CD4-positive, alpha-beta T cell treated with Interleukin-15 for 4 hours (primary cell): Measurements from ENCODE around the gene CAV1.

Experiments used
- DNase-seq: peaks from one replicate; pipeline ENCODE4 v3.0.0-alpha.2; 2020; ENCODE audit warnings: low spot score

CAV1 gene

DNA sequence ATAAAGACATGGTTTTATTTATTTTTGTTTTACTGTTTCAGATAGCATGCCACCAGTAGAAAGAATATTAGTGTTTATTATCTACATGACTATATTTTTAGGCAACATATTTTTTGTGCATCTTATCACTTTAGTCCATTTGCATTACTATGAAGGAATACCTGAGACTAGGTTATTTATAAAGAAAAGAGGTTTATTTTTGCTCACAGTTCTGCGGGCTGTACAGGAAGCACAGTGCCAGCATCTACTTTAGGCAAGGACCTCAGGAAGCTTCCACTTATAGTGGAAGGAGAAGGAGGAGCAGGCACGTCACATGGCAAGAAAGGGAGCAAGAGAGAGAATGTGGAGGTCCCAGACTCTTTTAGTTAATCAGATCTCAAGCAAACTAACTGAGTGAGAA is 19.6 kb upstream of the CAV1 start:
- no peak for DNase-seq

DNA sequence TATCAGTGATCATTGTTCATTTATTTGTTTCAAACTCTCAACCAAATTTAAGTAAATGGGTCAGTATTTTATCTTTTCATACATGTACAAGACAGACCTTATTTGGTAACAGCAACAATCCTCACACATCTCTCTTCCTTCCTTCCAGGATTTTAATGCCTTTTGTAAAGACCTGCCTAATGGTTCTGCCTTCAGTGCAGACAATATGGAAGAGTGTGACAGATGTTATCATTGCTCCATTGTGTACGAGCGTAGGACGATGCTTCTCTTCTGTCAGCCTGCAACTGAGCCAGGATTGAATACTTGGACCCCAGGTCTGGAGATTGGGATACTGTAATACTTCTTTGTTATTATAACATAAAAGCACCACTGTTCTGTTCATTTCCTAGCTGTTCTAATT is 19.0 kb upstream of the CAV1 start:
- DNase-seq, result no peak

DNA sequence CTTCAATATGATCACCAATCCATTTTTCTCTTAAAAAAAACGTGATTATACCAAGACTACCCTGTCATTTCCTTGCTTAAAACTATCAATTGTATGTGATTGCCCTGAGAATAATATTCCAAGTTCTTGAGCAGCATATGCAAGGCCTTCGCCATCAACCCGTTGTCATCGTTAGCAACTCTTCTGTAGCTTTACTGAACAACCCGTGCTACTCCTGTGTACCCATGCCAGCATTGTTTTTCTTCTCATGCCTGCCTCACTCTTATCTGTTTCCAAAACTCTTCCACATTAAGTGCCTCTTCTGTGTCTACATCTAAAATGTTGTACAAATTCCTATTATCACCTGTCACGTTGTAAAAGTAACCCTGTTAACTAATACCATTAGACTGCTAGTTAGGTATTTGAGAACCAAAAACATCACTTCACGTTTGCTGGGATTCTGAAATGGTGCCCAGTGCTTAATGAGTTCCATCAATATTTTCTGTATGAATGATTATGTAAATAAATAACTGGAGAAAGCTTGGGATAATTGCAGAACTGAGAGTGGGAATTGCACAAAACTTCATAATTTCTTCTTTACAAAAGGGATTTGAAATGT is 14.8 kb upstream of the CAV1 start:
- no peak for DNase-seq

DNA sequence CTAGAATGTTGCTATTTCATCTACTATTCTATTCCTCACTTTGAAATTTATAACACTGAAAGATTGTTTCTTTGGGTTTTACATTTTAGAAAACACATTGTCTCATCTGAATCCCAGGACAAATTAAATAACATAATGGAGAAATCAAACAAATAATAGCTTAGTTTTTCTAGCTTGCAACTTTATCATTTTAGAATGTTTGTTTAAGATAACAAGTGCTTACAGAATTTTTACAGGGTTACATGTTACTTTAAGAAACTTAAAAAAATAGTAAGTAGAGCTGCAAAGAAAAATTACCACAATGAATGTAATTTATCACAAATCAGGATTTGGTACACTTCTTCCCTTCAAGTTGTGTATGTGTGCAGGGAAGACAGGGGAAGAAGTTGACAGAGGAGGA is 14.0 kb upstream of the CAV1 start:
- no peak for DNase-seq

DNA sequence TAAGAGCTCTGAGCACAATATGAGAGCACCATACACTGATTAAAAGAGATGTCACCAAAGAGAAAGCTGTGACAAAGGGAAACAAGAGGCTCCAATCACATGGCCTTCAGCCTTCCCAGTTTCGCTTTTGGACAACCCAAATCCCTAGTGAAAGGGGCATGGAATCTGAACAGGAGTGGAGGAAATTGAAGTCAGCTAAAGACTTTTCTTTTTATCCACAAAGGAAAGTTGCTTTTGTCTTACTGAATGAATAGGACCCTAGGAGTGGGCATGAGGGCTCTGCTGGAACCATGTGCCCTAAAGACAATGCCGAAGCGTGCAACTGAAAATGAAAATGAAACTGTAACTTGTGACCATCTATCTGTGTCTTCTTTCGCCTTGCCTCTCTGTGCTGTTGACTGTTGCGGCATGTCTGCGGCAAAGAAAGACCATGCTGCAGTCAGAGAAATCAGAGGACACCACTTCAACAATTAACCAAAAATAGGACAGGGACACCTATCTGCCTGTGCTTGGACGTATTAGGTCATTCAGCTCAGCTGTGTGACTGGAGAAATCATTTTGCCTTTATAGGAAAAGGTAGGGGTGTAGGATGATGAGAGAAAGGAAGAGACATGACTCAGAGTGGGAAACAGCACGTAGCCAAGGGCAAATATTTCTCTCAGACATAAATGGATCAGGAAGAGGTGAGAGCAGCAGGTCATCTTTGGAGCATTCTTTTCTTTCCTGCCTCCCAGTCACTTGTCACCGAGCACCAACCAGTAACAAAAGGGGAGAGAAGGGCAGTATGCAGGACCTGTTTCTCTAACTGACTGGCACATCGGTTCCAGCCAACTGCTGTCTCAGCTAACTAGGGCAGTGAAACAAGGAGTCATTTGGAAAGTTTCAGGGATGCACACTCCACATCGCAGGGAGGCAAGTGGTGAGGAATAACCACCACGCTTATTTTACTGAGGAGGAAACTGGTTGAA is 13.0 kb upstream of the CAV1 start:
- DNase-seq, result peak; percentile 42

GRCh38 chr7:116512520-116513188 is 12.2 kb upstream of the CAV1 start:
- DNase-seq, result no peak

- DNase-seq, result no peak
Measured at GRCh38 chr7:116515584-116515983, 9.3 kb upstream of the CAV1 start.

DNA sequence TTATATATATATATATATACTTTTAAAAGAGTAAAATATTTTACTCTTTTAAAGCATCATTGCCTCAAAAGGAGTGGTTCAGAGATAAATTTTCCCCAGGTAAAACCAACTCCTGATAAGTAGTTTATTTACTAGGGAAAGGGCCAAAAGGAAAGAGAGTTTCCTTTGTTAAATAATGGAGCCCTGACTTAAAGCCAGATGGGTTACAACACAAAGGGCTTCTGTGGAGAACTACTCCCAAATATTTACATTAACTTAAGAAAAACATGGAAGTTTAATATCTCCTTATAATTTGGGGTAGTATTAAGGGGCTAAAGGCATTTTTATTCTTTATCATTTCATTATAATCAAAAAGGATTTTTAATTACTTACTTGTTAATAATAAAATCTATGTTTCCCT is 8.5 kb upstream of the CAV1 start:
- DNase-seq, result no peak

DNA sequence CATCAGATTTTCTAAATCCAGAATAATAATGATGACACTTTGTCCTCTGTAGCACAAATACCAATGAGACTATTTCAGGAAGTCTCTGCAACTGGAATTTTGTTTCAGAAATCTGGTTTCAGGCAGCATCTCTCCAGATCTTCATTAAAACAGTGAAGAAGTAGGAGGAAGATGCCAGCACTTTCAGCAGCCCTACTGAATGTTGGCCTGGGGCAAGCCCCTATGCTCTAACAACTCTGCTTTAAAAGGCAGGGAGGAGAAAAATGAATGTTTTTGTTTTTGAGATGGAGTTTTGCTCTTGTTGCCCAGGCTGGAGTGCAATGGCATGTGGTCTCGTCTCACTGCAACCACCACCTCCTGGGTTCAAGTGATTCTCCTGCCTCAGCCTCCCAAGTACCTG is 7.2 kb upstream of the CAV1 start:
- DNase-seq, result no peak

GRCh38 chr7:116518961-116519360 is 5.9 kb upstream of the CAV1 start:
- DNase-seq, result no peak

GRCh38 chr7:116521046-116521664 is 3.7 kb upstream of the CAV1 start:
- DNase-seq, result no peak

DNA sequence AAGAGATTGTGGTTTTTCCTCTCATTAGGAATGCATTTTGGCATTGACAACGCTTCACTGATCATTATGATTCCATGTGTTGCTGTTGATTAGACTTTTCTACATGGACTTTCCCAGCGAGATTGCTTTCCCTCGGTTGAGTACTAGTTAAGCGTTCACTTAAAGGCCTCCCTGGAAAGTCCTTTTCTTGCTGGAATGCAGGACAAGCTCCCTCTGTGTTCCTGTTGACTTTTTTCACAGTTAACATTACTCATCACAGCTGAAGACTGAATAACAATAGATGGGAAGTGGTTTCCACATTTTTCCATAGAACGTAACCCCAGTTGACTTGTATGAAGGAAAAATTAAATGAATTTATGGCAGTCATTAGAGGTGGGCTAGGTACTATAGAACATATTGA is 2.6 kb upstream of the CAV1 start:
- DNase-seq, result no peak

DNA sequence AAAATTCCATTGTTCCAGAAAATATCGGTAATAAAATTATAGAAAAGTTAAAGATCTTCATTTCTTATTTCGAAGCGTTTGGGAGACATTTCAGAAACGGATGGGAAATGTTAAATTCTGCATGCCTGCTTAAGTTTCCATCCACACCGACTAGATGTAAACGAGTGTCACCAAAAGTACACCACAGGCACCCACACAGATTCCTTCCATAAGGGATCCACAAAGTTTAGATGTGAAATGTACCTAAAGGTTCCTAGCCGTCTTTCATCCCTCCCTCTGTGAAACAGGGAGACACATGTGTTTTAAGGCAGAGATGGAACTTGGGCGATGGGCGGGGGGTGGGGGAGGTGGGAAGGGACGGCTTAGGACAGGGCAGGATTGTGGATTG is 621 bp upstream of the CAV1 start:
- DNase-seq, result no peak

DNA sequence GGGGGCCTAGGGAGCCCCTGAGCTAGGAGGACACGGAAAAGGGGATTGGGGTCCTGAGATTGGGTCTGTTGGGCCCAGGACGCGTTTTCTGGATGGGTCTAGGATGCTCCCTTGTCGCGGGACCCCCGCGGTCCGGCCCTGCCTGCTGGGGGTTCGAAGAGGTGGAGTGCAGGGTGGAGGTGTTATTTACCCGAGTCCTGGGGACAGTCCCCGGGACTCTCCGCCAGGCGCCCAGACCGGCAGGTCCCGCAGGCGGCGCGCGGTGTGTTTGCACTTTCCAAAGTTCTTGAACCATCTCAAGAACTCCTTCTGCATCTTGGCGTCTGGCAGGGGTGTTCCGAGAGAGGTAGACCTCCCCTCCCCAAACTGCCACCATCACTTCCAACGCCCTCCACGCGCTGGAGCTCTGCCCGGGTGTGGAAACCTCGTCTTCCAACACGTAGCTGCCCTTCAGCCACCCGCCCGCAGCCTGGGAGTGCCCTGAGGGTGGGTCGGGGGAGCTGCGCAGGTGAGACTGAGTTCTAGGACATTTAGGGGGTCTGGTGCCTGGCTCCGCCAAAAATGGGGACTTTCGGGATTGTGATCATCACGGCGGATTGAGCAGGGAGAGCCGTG is 569 bp downstream of the CAV1 start:
- peak; percentile 16 for DNase-seq

DNA sequence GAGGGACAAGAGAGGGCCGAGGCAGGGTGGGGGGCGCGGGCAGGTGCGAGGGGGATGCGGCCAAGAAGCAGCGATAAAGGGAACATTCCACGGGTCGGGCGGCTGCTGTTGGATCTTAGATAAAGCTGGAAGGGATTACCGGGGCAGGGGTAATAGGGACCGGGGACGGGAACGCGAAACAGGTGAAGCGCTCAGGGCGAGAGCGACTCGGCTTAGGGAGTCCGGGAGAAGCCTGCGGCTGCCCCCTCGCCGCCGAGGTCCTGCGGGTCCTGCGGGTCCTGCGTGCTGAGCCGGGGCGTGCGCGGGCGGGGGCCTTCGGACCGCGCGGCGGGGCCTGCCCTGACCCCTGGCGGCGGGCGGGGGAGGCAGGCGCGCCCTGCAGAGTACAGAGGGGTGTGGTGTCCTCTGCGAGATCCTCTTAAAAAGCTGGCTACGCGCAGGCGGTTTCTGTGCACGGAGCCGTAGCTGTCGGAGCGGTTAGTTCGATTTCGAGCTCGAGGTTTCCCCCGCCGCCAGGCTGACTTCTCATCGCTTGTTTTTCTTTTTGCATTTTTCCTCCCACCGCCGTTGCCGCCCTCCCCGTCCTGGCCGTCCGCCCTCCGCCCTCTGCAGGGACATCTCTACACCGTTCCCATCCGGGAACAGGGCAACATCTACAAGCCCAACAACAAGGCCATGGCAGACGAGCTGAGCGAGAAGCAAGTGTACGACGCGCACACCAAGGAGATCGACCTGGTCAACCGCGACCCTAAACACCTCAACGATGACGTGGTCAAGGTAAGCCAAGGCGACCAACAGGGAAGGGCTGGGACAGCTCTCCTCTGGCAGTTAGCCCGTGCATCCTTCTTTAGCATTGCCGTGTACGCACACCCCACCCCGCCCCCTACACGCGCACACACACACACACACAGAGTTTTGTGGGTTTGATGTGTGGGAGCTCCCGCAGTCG is 1.4 kb downstream of the CAV1 start:
- peak; percentile 61 for DNase-seq

GRCh38 chr7:116526897-116527296 is 2.1 kb downstream of the CAV1 start:
- DNase-seq, result no peak

DNA sequence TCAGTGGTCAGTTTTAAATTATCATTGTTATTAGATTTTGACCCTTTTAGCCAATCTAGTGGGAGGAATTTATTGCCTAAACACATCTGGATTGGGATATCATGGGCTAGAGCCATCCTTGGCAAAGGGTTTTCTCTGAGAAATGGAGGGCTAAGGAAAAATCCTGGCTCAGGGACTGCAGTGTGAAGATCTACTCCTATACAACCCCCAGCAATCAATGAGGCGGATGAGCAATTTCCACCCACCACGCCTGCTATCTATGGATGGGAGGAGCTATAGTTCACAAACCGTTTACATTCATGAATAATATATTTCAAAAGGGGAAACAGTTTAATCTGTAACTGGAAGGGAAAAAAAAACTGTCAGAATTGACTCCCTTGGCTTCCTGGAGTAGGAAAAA is 2.7 kb downstream of the CAV1 start:
- no peak for DNase-seq

DNA sequence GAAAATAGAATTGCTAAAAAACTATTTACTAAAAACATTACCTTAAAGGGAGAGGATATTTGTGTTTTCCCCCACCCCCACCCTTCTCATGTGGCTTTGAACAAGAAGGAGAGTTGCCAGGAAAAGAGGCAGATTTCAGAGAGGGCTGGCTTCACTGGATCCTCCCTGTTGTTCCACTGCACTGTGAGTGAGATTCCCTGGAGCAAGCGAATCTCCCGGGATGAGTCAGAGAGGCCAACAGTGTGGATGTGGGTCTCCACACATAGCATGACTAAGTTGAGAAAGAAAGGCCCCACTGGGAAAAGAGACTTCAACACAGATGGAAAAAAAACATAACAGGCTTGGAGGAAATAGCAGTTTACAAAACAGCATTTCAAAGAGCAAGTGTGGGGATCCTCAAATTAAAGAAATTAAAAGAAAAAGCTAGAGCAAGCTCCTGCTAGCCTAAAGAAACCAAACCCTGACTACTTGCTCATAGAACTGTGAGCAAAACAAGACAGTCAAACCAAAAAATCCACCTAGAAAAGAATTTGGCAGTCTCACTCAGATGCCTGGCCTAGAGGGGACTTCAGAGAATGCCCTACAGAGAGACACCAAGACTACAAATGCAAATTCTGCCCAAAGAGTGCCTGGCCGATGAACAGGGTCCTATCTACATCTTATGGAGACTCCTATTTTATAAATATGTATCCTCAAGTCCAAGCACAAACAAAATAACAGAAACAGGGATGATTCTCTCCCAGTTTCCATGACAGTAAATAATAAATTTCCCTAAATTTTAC is 3.4 kb downstream of the CAV1 start:
- no peak for DNase-seq

GRCh38 chr7:116529250-116529649 is 4.4 kb downstream of the CAV1 start:
- no peak for DNase-seq

- no peak for DNase-seq
Measured at GRCh38 chr7:116530107-116530820, 5.4 kb downstream of the CAV1 start.
